Measurements from ENCODE around the gene PSAPL1.

DNA sequence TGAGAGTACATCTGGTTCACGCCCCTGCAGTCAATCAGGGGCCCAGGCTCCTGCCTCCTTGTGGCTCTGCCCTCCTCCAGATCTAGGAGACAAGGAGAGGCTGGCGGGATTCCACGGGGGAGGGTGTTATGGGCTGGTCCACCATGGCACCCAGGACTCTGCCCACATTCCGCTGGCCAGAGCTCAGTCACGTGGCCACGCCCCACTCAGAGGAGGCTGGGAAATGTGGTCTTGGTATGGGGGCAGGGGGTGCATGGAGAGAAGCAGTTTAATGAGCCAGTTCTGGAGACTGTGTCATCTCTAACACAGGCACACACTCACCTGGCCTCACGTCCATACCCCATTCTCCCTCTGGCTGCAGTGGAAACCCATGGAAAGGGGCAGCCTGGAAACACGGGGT is 31.5 kb upstream of the PSAPL1 start:
- no peak for TF ChIP-seq POLR2AphosphoS5 (IDR thresholded peaks at IDR 0.05; ENCODE audit: borderline replicate concordance, low read depth, low read length)
- no peak for TF ChIP-seq EZH2 (IDR thresholded peaks at IDR 0.05)
